NOMO-1 treated with DMSO at 0.1 percent for 48 hours (cell line): ENCODE results near the gene FAM163A.
"Not testable (repeated sequence)": the region's sequence is repeated elsewhere in the genome, so short reads cannot be mapped to it uniquely, and the experiment has no call there.

Experiments used
- DNase-seq: peaks from one replicate; lab custom pipeline; 2025; ENCODE audit not compliant: unreplicated experiment; lab: John Stamatoyannopoulos, UW

The FAM163A gene

DNA sequence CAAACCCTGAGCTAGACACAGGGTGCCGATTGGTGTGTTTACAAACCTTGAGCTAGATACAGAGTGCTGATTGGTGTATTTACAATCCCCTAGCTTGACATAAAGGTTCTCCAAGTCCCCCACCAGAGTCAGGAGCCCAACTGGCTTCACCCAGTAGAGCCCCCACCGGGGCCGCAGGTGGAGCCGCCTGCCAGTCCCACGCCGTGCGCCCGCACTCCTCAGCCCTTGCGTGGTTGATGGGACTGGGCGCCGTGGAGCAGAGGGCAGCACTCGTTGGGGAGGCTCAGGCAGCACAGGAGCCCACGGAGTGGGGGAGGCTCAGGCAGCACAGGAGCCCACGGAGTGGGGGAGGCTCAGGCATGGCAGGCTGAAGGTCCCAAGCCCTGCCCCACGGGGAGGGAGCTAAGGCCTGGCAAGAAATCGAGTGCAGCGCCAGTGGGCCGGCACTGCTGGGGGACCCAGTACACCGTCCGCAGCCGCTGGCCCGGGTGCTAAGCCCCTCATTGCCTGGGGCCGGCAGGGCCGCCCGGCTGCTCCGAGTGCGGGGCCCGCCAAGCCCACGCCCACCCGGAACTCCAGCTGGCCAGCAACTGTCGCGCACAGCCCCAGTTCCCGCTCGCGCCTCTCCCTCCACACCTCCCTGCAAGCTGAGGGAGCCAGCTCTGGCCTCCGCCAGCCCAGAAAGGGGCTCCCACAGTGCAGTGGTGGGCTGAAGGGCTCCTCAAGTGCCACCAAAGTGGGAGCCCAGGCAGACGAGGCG lies 93.8 kb downstream of the FAM163A start:
- DNase-seq, result not testable (repeated sequence)

GRCh38 chr1:179840107-179840506 lies 97.0 kb downstream of the FAM163A start:
- DNase-seq, result no peak

DNA sequence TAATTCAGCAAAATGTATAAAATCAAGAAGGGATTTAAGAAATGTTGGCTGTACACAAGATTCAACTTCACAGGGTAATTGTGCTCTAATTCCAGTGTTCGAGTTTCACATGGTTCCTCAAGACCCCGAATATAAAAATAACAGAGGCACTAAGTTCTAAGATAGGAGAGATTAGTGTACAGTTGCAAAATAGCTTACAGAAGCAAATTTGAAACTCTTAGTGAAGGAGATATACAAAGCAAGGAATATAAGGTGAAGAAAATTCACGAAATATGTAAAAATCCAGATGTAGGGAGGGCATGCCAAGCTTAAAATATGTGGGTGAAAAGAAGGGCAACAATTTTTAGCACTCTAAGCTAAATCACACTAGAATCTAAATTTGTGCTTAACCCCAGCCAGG lies 105.1 kb downstream of the FAM163A start:
- no peak for DNase-seq

GRCh38 chr1:179853102-179853501 lies 110.0 kb downstream of the FAM163A start:
- no peak for DNase-seq

- DNase-seq, result not testable (repeated sequence)
These were observed 112.7 kb downstream of the FAM163A start for GRCh38 chr1:179855831-179856230.

GRCh38 chr1:179856296-179856695 lies 113.2 kb downstream of the FAM163A start:
- DNase-seq, result no peak

DNA sequence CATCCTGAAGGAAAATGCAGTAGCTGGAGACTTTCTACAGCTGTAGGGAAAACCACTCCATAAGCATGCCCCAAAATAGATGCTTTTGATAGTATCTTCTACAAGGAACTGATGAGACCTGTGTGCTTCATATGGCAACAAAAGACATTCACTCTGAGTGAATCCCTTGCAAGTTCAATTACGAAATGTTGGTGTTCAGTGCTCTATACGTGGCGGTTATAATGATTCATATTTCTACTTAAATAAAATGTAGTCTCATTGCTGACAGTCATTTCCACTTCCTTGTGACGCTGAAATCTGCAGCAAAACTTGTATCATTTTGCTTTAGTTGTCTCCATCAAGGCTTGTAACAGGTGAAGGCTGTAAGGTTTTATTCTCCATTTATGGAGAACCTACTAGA lies 113.9 kb downstream of the FAM163A start:
- peak; percentile 89 for DNase-seq

DNA sequence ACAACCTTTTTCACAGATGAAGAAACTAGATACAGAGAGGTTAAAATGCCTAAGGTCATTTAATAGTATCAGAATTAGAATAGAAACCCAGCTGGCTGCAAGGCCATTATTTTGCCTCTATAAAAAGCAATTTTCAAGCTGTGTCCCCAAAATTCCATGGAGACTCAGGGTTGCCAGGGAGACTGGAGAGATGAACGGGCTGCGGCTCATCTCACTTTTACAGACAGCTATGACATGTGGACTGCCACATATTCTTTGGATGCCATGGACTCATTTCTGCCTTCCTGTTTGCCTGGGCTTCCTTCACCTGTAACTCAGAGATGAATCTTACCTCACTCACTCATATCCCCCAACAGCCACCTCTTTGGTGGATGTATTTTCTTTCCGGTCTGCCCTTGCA lies 117.6 kb downstream of the FAM163A start:
- no peak for DNase-seq

- no peak for DNase-seq
These were observed 122.3 kb downstream of the FAM163A start for GRCh38 chr1:179865377-179865776.
